Endothelial cell of umbilical vein (primary cell): ENCODE data around the gene DACT1. TPM values are rescaled to one million over a fixed set of nuclear protein-coding genes. Genes with fewer than 3 reads are reported as not detected.

Source experiments
- BruUV-seq: library from RNA; stranded (reverse); fragments of 400-500 nt; replicated peaks from 2 replicates; lab custom pipeline; 2021; lab: Mats Ljungman, UMichigan
- CTCF ChIA-PET: fragments of 300-600, 350-600 bp; sonication (Branson Sonifier 250); formaldehyde crosslinking; loops from one replicate; lab custom pipeline; 2021; ENCODE audit warnings: antibody characterized with exemption, inconsistent platforms; lab: Charles Lee
- POLR2A ChIA-PET: fragments of 300-600, 350-600 bp; sonication (Branson Sonifier 250); formaldehyde crosslinking; loops from one replicate; lab custom pipeline; 2021; ENCODE audit warnings: antibody characterized with exemption, inconsistent platforms; lab: Charles Lee
- DNase-seq: peaks from one replicate; pipeline ENCODE4 v3.0.0-alpha.2; 2011; ENCODE audit warnings: low read depth, low spot score
- FAIRE-seq: peaks from 2 replicates; lab custom pipeline; 2011; peaks lifted over from hg19 to GRCh38; lab: Jason Lieb, UNC
- H2AFZ ChIP-seq: 2 replicates; pipeline ENCODE4 v1.6.0; 2012; ENCODE audit warnings: low read depth, low read length, control low read depth, inconsistent platforms
- H3K27ac ChIP-seq: 2 replicates; pipeline ENCODE4 v1.5.1; 2011; ENCODE audit warnings: low read depth, mild to moderate bottlenecking, control low read depth, low read length, moderate library complexity; ENCODE audit not compliant: insufficient read depth
- H3K27me3 ChIP-seq, 2 experiments: 2 replicates each; pipeline versions ENCODE4 v1.6.0 to v1.6.1; 2011; ENCODE audit warnings: low read length in 2 of 2, mixed read lengths in 1 of 2; ENCODE audit not compliant: control insufficient read depth in 2 of 2, insufficient read depth in 2 of 2
- H3K36me3 ChIP-seq, 2 experiments: 2 replicates in 1 of 2; 3 replicates in 1 of 2; pipeline ENCODE4 v1.5.1; 2011; ENCODE audit warnings: low read length in 2 of 2, mild to moderate bottlenecking in 1 of 2, moderate library complexity in 1 of 2; ENCODE audit not compliant: control insufficient read depth in 2 of 2, insufficient read depth in 2 of 2; ENCODE audit errors: extremely low read depth in 1 of 2
- H3K4me1 ChIP-seq: 3 replicates; pipeline ENCODE4 v1.5.1; 2011; ENCODE audit warnings: mild to moderate bottlenecking, low read length; ENCODE audit not compliant: control insufficient read depth, insufficient read depth; ENCODE audit errors: extremely low read depth
- H3K4me2 ChIP-seq: 2 replicates; pipeline ENCODE4 v1.6.1; 2011; ENCODE audit warnings: low read length, control low read depth, mixed read lengths; ENCODE audit not compliant: insufficient read depth
- H3K4me3 ChIP-seq, 3 experiments: fragments of 200-600 bp in 1 of 3; sonication (generic), shearing (Covaris generic) in 1 of 3; replicated peaks in 1 of 3; 2 replicates each; pipeline ENCODE4 v1.5.1; 2011 to 2016; ENCODE audit warnings: control low read depth in 3 of 3, low read length in 3 of 3, mild to moderate bottlenecking in 2 of 3, inconsistent platforms in 1 of 3, low read depth in 1 of 3, moderate library complexity in 1 of 3; ENCODE audit not compliant: insufficient read depth in 1 of 3
- H3K79me2 ChIP-seq: 2 replicates; pipeline ENCODE4 v1.6.0; 2012; ENCODE audit warnings: low read length, inconsistent platforms; ENCODE audit not compliant: control insufficient read depth, insufficient read depth
- H3K9ac ChIP-seq: replicated peaks from 2 replicates; pipeline ENCODE3; 2011; ENCODE audit warnings: low read length, control low read depth; ENCODE audit not compliant: insufficient read depth; ENCODE audit errors: extremely low read depth
- H3K9me1 ChIP-seq: replicated peaks from 3 replicates; pipeline ENCODE4 v1.6.0; 2011; ENCODE audit warnings: mild to moderate bottlenecking, low read length; ENCODE audit not compliant: control insufficient read depth, insufficient read depth; ENCODE audit errors: extremely low read depth
- H3K9me3 ChIP-seq: replicated peaks from 2 replicates; pipeline ENCODE4 v1.5.1; 2012; ENCODE audit warnings: low read length, inconsistent platforms; ENCODE audit not compliant: control insufficient read depth, insufficient read depth
- H4K20me1 ChIP-seq: replicated peaks from 2 replicates; pipeline ENCODE3; 2011; ENCODE audit warnings: mild to moderate bottlenecking, low read length; ENCODE audit not compliant: control insufficient read depth, insufficient read depth; ENCODE audit errors: extremely low read depth
- CTCF ChIP-seq, 2 donors: IDR thresholded peaks; 1 replicate in 1 of 2; 2 replicates in 1 of 2; pipeline ENCODE4 v1.5.1; 2011; ENCODE audit warnings: low read length in 2 of 2, mild to moderate bottlenecking in 2 of 2, moderate library complexity in 2 of 2, control low read depth in 1 of 2, inconsistent platforms in 1 of 2, low read depth in 1 of 2; ENCODE audit not compliant: insufficient read depth in 1 of 2; ENCODE audit errors: extremely low read depth in 1 of 2
- EZH2 ChIP-seq: IDR thresholded peaks from 2 replicates; pipeline ENCODE4 v1.6.1; 2012; ENCODE audit warnings: borderline replicate concordance, low read depth, mild to moderate bottlenecking, moderate library complexity, low read length, inconsistent platforms; ENCODE audit not compliant: severe bottlenecking
- FOS ChIP-seq: IDR thresholded peaks from 2 replicates; pipeline ENCODE4 v1.6.1; 2011; ENCODE audit warnings: mild to moderate bottlenecking, low read length, moderate library complexity, borderline replicate concordance; ENCODE audit not compliant: insufficient read depth
- GATA2 ChIP-seq: IDR thresholded peaks from 2 replicates; pipeline ENCODE4 v1.7.0; 2011; ENCODE audit warnings: low read depth, mild to moderate bottlenecking, moderate library complexity, mixed read lengths, low read length; ENCODE audit not compliant: insufficient read length, insufficient read depth
- JUN ChIP-seq: IDR thresholded peaks from 2 replicates; pipeline ENCODE4 v1.6.1; 2011; ENCODE audit warnings: borderline replicate concordance, low read depth; ENCODE audit not compliant: insufficient read length, insufficient read depth
- MYC ChIP-seq: IDR thresholded peaks from one replicate; pipeline ENCODE4 v1.6.1; 2011; ENCODE audit warnings: mild to moderate bottlenecking, low read depth, low read length
- POLR2AphosphoS5 ChIP-seq: IDR thresholded peaks from 2 replicates; pipeline ENCODE4 v1.6.1; 2012; ENCODE audit warnings: low read depth, mild to moderate bottlenecking, control low read depth, low read length, moderate library complexity; ENCODE audit not compliant: insufficient read depth
- dilution Hi-C: fragments of 300-500 bp; cut with MboI; formaldehyde crosslinking; loops from one replicate; pipeline ENCODE4 v1.15.0; 2019; ENCODE audit warnings: low sequenced_read_pairs; ENCODE audit not compliant: extremely low pct_ligation_motif_present
- intact Hi-C: fragments of 100-400 bp; cut with micrococcal nuclease; formaldehyde crosslinking; loops from one replicate; pipeline ENCODE4 v1.10.0; 2022
- polyA plus RNA-seq, 4 experiments: library from polyadenylated mRNA; depleted of rRNA in 3 of 4; stranded (reverse) in 3 of 4; unstranded in 1 of 4; fragments of >200 nt; gene quantifications; 2 replicates each; pipeline versions ENCODE4 v1.2.1 to v1.2.3, GENCODE V29; 2011 to 2012; ENCODE audit warnings: missing spikeins in 1 of 4
- total RNA-seq: library from RNA; stranded (reverse); gene quantifications from 2 replicates; pipeline ENCODE4 v1.2.3, GENCODE V29; 2021
- TF ChIP-seq, protein P1 (sequence below): IDR thresholded peaks from 2 replicates; pipeline ENCODE4 v1.6.1; 2011; ENCODE audit not compliant: insufficient read depth, insufficient read length

DACT1 gene
- total and polyA plus RNA-seq, 2 donors (not counting 3 experiments of a cell fraction or from before 2014, with no cell fraction given) = 0.21 to 0.27 TPM

DNA sequence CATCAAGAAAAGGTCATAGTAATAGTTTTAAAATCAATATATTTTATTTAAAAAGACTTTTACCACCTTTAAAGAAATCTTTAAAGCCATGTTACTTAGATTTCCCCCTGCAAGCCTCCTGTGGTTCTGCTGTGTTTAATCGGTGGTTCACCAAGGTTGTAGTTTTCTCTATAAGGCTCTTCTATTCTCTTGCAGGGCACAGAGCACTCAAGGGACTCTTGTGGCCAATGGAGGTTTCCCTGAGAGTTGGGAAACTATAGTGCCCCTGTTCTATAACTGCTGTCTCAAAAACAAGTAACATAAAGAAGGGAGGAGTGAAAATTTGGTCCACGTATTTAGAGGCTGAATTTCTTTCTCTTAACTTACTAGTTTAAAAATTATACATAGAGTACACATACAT is 25.0 kb downstream of the DACT1 start:
- CTCF ChIA-PET = interaction anchor here (1.8 kb wide), 1 partner anchor 12 kb away, joined by 5 read pairs; no protein-coding TSS in a partner anchor
- H3K36me3 ChIP-seq = no peaks in the 10 kb centered on the region
- no peak overlapping the region for H3K4me3 ChIP-seq
- no TSS peak for BruUV-seq
- no peaks in the 10 kb centered on the region for H3K79me2 ChIP-seq
- TF ChIP-seq JUN (no peak), CTCF (IDR thresholded peaks at IDR 0.05; ENCODE audit: extremely low read depth in 1 of 2, insufficient read depth in 1 of 2, low read depth in 1 of 2, low read length in 2 of 2) (no peak)
- TF ChIP-seq, protein P1, sequence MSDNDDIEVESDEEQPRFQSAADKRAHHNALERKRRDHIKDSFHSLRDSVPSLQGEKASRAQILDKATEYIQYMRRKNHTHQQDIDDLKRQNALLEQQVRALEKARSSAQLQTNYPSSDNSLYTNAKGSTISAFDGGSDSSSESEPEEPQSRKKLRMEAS = no peak
- intact Hi-C loops (no loop called here), dilution Hi-C loops (no loop called here)
- POLR2A ChIA-PET = no interaction called here
- H3K9ac ChIP-seq = no peak overlapping the region
- FAIRE-seq (no peak), DNase-seq (no peak)
- H3K27me3 ChIP-seq = peaks cover 0 to 5% of the 10 kb centered on the region in 2 experiments
- H3K27ac ChIP-seq = no peak overlapping the region
- H3K9me3 ChIP-seq = no peaks in the 10 kb centered on the region
- no peaks in the 10 kb centered on the region for H3K4me1 ChIP-seq
- no peaks in the 10 kb centered on the region for H3K9me1 ChIP-seq
- no peak overlapping the region for H2AFZ ChIP-seq
- no peaks in the 10 kb centered on the region for H4K20me1 ChIP-seq
- no peak overlapping the region for H3K4me2 ChIP-seq

GRCh38 chr14:58663494-58664111 is 25.8 kb downstream of the DACT1 start:
- DNase-seq (no peak), FAIRE-seq (no peak)
- Histone ChIP-seq H3K4me1 (no peaks in the 10 kb centered on the region), H3K79me2 (no peaks in the 10 kb centered on the region), H3K9ac (no peak overlapping the region), H3K36me3 (no peaks in the 10 kb centered on the region), H3K4me3 (no peak overlapping the region), H3K9me1 (no peaks in the 10 kb centered on the region), H3K4me2 (no peak overlapping the region), H2AFZ (no peak overlapping the region), H3K27ac (no peak overlapping the region), H4K20me1 (no peaks in the 10 kb centered on the region), H3K9me3 (no peaks in the 10 kb centered on the region), H3K27me3 (peaks cover 0 to 5% of the 10 kb centered on the region in 2 experiments)
- no TSS peak for BruUV-seq
- CTCF ChIA-PET = interaction anchor here (1.3 to 1.8 kb wide), 2 partner anchors 13 to 19 kb away, joined by 3 to 5 read pairs; no protein-coding TSS in a partner anchor
- intact Hi-C loops (no loop called here), dilution Hi-C loops (no loop called here)
- POLR2A ChIA-PET = no interaction called here
- no peak for TF ChIP-seq FOS
- TF ChIP-seq MYC = no peak
- no peak for TF ChIP-seq POLR2AphosphoS5
- no peak for TF ChIP-seq JUN
- no peak for TF ChIP-seq EZH2
- TF ChIP-seq CTCF (IDR thresholded peaks at IDR 0.05; ENCODE audit: extremely low read depth in 1 of 2, insufficient read depth in 1 of 2, low read depth in 1 of 2, low read length in 2 of 2) = no peak
- no peak for TF ChIP-seq GATA2
